HepG2 (cell line): ENCODE results near the gene TOLLIP. TPM values are rescaled to one million over a fixed set of nuclear protein-coding genes. Genes with fewer than 3 reads are reported as not detected.
A peak's percentile ranks its signal among the peaks of the same experiment; 100 is the strongest.

Source experiments
- CREBL2 ChIP-seq: sonication (generic); formaldehyde crosslinking; IDR thresholded peaks from 2 replicates; pipeline ENCODE4 v1.8.1; 2023; ENCODE audit warnings: missing genetic modification reagents, mild to moderate bottlenecking, borderline replicate concordance
- DRAP1 ChIP-seq: IDR thresholded peaks from 2 replicates; pipeline ENCODE4 v1.6.1; 2016; ENCODE audit warnings: missing genetic modification reagents, missing compliant biosample characterization
- IKZF5 ChIP-seq: IDR thresholded peaks from 2 replicates; pipeline ENCODE4 v1.6.1; 2018; ENCODE audit warnings: missing genetic modification reagents, mild to moderate bottlenecking, missing compliant biosample characterization
- MEIS1 ChIP-seq: sonication (generic); formaldehyde crosslinking; IDR thresholded peaks from 2 replicates; pipeline ENCODE4 v1.9.0; 2021; ENCODE audit warnings: mild to moderate bottlenecking, missing genetic modification reagents, moderate library complexity, borderline replicate concordance
- SIN3B ChIP-seq: fragments of 150-350 bp; IDR thresholded peaks from 2 replicates; pipeline ENCODE4 v1.6.1; 2014; ENCODE audit warnings: low read length
- SNAI1 ChIP-seq: sonication (generic); formaldehyde crosslinking; IDR thresholded peaks from 2 replicates; pipeline ENCODE4 v1.5.0; 2020; ENCODE audit warnings: mild to moderate bottlenecking, missing genetic modification reagents, borderline replicate concordance
- STAT5B ChIP-seq: sonication (generic); formaldehyde crosslinking; IDR thresholded peaks from 2 replicates; pipeline ENCODE4 v1.4.0; 2020; ENCODE audit warnings: missing genetic modification reagents
- TCF7L2 ChIP-seq: IDR thresholded peaks from 2 replicates; pipeline ENCODE4 v1.6.1; 2011; ENCODE audit warnings: mild to moderate bottlenecking, low read depth, low read length, moderate library complexity
- ZBTB8A ChIP-seq: sonication (generic); formaldehyde crosslinking; IDR thresholded peaks from 2 replicates; pipeline ENCODE4 v1.4.0; 2020; ENCODE audit warnings: mild to moderate bottlenecking, low read depth, missing genetic modification reagents, borderline replicate concordance
- ZFY ChIP-seq: sonication (generic); formaldehyde crosslinking; IDR thresholded peaks from 2 replicates; pipeline ENCODE4 v1.4.0; 2020; ENCODE audit warnings: missing genetic modification reagents
- ZHX2 ChIP-seq, 2 experiments: sonication (generic) in 1 of 2; formaldehyde crosslinking in 1 of 2; IDR thresholded peaks; 2 replicates each; pipeline versions ENCODE4 v1.6.1 to v1.9.0; 2014 to 2022; ENCODE audit warnings: antibody characterized with exemption in 1 of 2, borderline replicate concordance in 1 of 2, inconsistent platforms in 1 of 2, low read depth in 1 of 2, missing genetic modification reagents in 1 of 2
- ZNF121 ChIP-seq: sonication (generic); formaldehyde crosslinking; IDR thresholded peaks from 2 replicates; pipeline ENCODE4 v1.5.0; 2020; ENCODE audit warnings: mild to moderate bottlenecking, missing genetic modification reagents
- ZNF350 ChIP-seq: sonication (generic); formaldehyde crosslinking; IDR thresholded peaks from 2 replicates; pipeline ENCODE4 v1.4.0; 2020; ENCODE audit warnings: mild to moderate bottlenecking, low read depth, missing genetic modification reagents, borderline replicate concordance
- ZNF44 ChIP-seq: sonication (generic); formaldehyde crosslinking; IDR thresholded peaks from 2 replicates; pipeline ENCODE4 v1.5.1; 2020; ENCODE audit warnings: mild to moderate bottlenecking, missing genetic modification reagents
- ZNF503 ChIP-seq: sonication (generic); formaldehyde crosslinking; IDR thresholded peaks from 2 replicates; pipeline ENCODE4 v1.4.0; 2020; ENCODE audit warnings: missing genetic modification reagents
- ZNF546 ChIP-seq: sonication (generic); formaldehyde crosslinking; conservative IDR thresholded peaks from 2 replicates; pipeline ENCODE4 v1.8.1; 2023; ENCODE audit warnings: mild to moderate bottlenecking, missing genetic modification reagents
- ZNF558 ChIP-seq: sonication (generic); formaldehyde crosslinking; IDR thresholded peaks from 2 replicates; pipeline ENCODE4 v1.9.0; 2022; ENCODE audit warnings: mild to moderate bottlenecking, missing genetic modification reagents, borderline replicate concordance
- ZNF614 ChIP-seq: IDR thresholded peaks from 2 replicates; pipeline ENCODE4 v1.6.1; 2018; ENCODE audit warnings: missing biosample characterization, missing genetic modification reagents, inconsistent platforms, borderline replicate concordance
- ZNF816 ChIP-seq: sonication (generic); formaldehyde crosslinking; IDR thresholded peaks from 2 replicates; pipeline ENCODE4 v1.8.0; 2022; ENCODE audit warnings: missing genetic modification reagents, mild to moderate bottlenecking, borderline replicate concordance
- polyA plus RNA-seq, 8 experiments: library from polyadenylated mRNA; depleted of rRNA in 3 of 8; stranded (reverse) in 7 of 8; unstranded in 1 of 8; fragments of >200 nt; fragmentation: Illumina TruSeq in 4 of 8; extraction: Trizol in 4 of 8; gene quantifications; 2 replicates each; pipeline versions ENCODE4 v1.2.1 to v1.2.3, GENCODE V29; 2011 to 2016; ENCODE audit warnings: low read depth in 4 of 8, missing spikeins in 1 of 8, mixed read lengths in 1 of 8; ENCODE audit not compliant: insufficient read depth in 1 of 8
- total RNA-seq, 5 experiments: library from RNA; depleted of rRNA; stranded (reverse); fragments of >200 nt; fragmentation: Illumina TruSeq; extraction: Trizol; gene quantifications; 2 replicates each; pipeline ENCODE4 v1.2.3, GENCODE V29; 2016; ENCODE audit warnings: low read depth in 1 of 5

TOLLIP gene
- total and polyA plus RNA-seq, 2 of the 13 experiments (the other 11 are each of a cell fraction or from before 2014, with no cell fraction given), result 25.9 to 47.5 TPM

- TF ChIP-seq ZNF614 (CRISPR knock-in tag), result peak; percentile 84; the same call in 1 of the 2 replicates
- TF ChIP-seq ZNF546 (CRISPR knock-in tag), result no peak
- no peak for TF ChIP-seq ZNF558 (CRISPR knock-in tag)
- peak; percentile 37; the same call in 1 of the 2 replicates for TF ChIP-seq ZNF350 (CRISPR knock-in tag)
- TF ChIP-seq TCF7L2, result no peak
- TF ChIP-seq SIN3B, result no peak
- TF ChIP-seq ZHX2 (IDR thresholded peaks at IDR 0.05; ENCODE audit: low read depth), result peak; percentile 76
- no peak for TF ChIP-seq ZHX2 (CRISPR knock-in tag; IDR thresholded peaks at IDR 0.05; ENCODE audit: borderline replicate concordance)
- TF ChIP-seq ZNF121 (CRISPR knock-in tag), result no peak
- no peak for TF ChIP-seq STAT5B (CRISPR knock-in tag)
- peak; percentile 76; the same call in 1 of the 2 replicates for TF ChIP-seq IKZF5 (CRISPR knock-in tag)
- no peak for TF ChIP-seq SNAI1 (CRISPR knock-in tag)
- no peak for TF ChIP-seq ZNF816
- peak; percentile 58; the same call in 1 of the 2 replicates for TF ChIP-seq ZNF503 (CRISPR knock-in tag)
- TF ChIP-seq CREBL2 (CRISPR knock-in tag), result no peak
- TF ChIP-seq DRAP1, result peak; percentile 61
- peak; percentile 60; the same call in 1 of the 2 replicates for TF ChIP-seq MEIS1 (CRISPR knock-in tag)
- TF ChIP-seq ZFY (CRISPR knock-in tag), result peak; percentile 35; the same call in 1 of the 2 replicates
- TF ChIP-seq ZNF44 (CRISPR knock-in tag), result no peak
- TF ChIP-seq ZBTB8A (CRISPR knock-in tag), result no peak
These were observed 10.5 kb downstream of the TOLLIP start (continued) for GRCh38 chr11:1298695-1299492.
